GM23338 (cell line): Measurements from ENCODE around the gene ZNF860. TPM values are rescaled to one million over a fixed set of nuclear protein-coding genes. Genes with fewer than 3 reads are reported as not detected.

Source experiments
- ATAC-seq: fragments of 200-7000 bp; cut with Tn5 transposase; 3 replicates; pipeline ENCODE4 v1.9.1; 2020
- DNase-seq: peaks from one replicate; pipeline ENCODE4 v3.0.0-alpha.2; 2015; ENCODE audit warnings: low spot score
- H2AFZ ChIP-seq: fragments of 200-600 bp; sonication (generic); 2 replicates; pipeline ENCODE4 v1.8.0; 2016; ENCODE audit warnings: antibody characterized with exemption, mild to moderate bottlenecking, moderate library complexity
- H3F3A ChIP-seq: fragments of 200-600 bp; sonication (generic); replicated peaks from 2 replicates; pipeline ENCODE4 v1.8.0; 2017; ENCODE audit warnings: antibody characterized with exemption, mixed run types, low read depth
- H3K27ac ChIP-seq: fragments of 200-600 bp; sonication (generic); 2 replicates; pipeline ENCODE4 v1.6.1; 2016; ENCODE audit warnings: low read depth
- H3K27me3 ChIP-seq: fragments of 200-600 bp; sonication (generic); 2 replicates; pipeline ENCODE4 v1.8.0; 2016; ENCODE audit warnings: mild to moderate bottlenecking, mixed run types, moderate library complexity; ENCODE audit not compliant: insufficient read depth
- H3K36me3 ChIP-seq: fragments of 200-600 bp; sonication (generic); 2 replicates; pipeline ENCODE4 v1.8.0; 2016; ENCODE audit warnings: mild to moderate bottlenecking; ENCODE audit not compliant: insufficient read depth
- H3K4me1 ChIP-seq: fragments of 200-600 bp; sonication (generic); 2 replicates; pipeline ENCODE4 v1.8.0; 2016; ENCODE audit warnings: mild to moderate bottlenecking, moderate library complexity; ENCODE audit not compliant: insufficient read depth
- H3K4me2 ChIP-seq: fragments of 200-600 bp; sonication (generic); 2 replicates; pipeline ENCODE4 v1.7.1; 2017; ENCODE audit warnings: mixed run types
- H3K4me3 ChIP-seq: fragments of 200-600 bp; sonication (generic); 2 replicates; pipeline ENCODE4 v1.6.1; 2016; ENCODE audit warnings: mixed run types
- H3K79me2 ChIP-seq: fragments of 200-600 bp; sonication (generic); replicated peaks from 2 replicates; pipeline ENCODE4 v1.8.0; 2017; ENCODE audit warnings: mild to moderate bottlenecking; ENCODE audit not compliant: insufficient read depth
- H3K9me2 ChIP-seq: fragments of 200-600 bp; sonication (generic); 2 replicates; pipeline ENCODE4 v1.8.0; 2017; ENCODE audit not compliant: insufficient read depth
- H4K20me1 ChIP-seq: fragments of 200-600 bp; sonication (generic); replicated peaks from 2 replicates; pipeline ENCODE4 v1.8.0; 2017; ENCODE audit warnings: mild to moderate bottlenecking; ENCODE audit not compliant: insufficient read depth
- H3K27ac Mint-ChIP-seq: 2 replicates; pipeline ENCODE4 v1.8.0; 2020; ENCODE audit warnings: inconsistent platforms, mild to moderate bottlenecking, moderate library complexity, mixed read lengths
- H3K27me3 Mint-ChIP-seq: 3 replicates; pipeline ENCODE4 v1.8.0; 2022; ENCODE audit warnings: low read depth, mild to moderate bottlenecking, moderate library complexity, mixed read lengths, inconsistent platforms; ENCODE audit not compliant: insufficient read depth, poor library complexity
- H3K36me3 Mint-ChIP-seq: 3 replicates; pipeline ENCODE4 v1.8.0; 2021; ENCODE audit warnings: low read depth, mild to moderate bottlenecking, inconsistent platforms, moderate library complexity, mixed read lengths
- H3K4me1 Mint-ChIP-seq: 3 replicates; pipeline ENCODE4 v1.8.0; 2020; ENCODE audit warnings: mild to moderate bottlenecking, inconsistent platforms, mixed read lengths
- H3K4me3 Mint-ChIP-seq: 3 replicates; pipeline ENCODE4 v1.8.0; 2021; ENCODE audit warnings: moderate library complexity, mild to moderate bottlenecking, inconsistent platforms, mixed read lengths
- H3K9me3 Mint-ChIP-seq: 3 replicates; pipeline ENCODE4 v1.8.0; 2020; ENCODE audit warnings: moderate library complexity, mild to moderate bottlenecking, inconsistent platforms, mixed read lengths
- CTCF ChIP-seq, 2 experiments: fragments of 200-600 bp in 1 of 2; sonication (generic) in 1 of 2; conservative IDR thresholded peaks; 2 replicates each; pipeline versions ENCODE4 v1.5.1 to v1.6.1; 2016 to 2017; ENCODE audit warnings: antibody characterized with exemption in 2 of 2, low read depth in 2 of 2, mild to moderate bottlenecking in 2 of 2, moderate library complexity in 1 of 2
- JUNB ChIP-seq: IDR thresholded peaks from one replicate; pipeline ENCODE4 v1.6.1; 2016; ENCODE audit warnings: antibody characterized with exemption; ENCODE audit not compliant: unreplicated experiment
- POLR2AphosphoS5 ChIP-seq: IDR thresholded peaks from 2 replicates; pipeline ENCODE4 v1.6.1; 2016; ENCODE audit warnings: antibody characterized with exemption, low read depth
- STAT1 ChIP-seq: IDR thresholded peaks from one replicate; pipeline ENCODE4 v1.6.1; 2016; ENCODE audit warnings: antibody characterized with exemption; ENCODE audit not compliant: unreplicated experiment
- ZNF114 ChIP-seq: fragments of 250-450 bp; sonication (Bioruptor Pico); IDR thresholded peaks from 2 replicates; pipeline ENCODE4 v1.5.0; 2020; ENCODE audit warnings: mild to moderate bottlenecking, moderate library complexity
- ZNF331 ChIP-seq: fragments of 250-450 bp; sonication (Bioruptor Pico); IDR thresholded peaks from 2 replicates; pipeline ENCODE4 v1.5.0; 2020; ENCODE audit warnings: low read depth, mild to moderate bottlenecking, moderate library complexity
- polyA plus RNA-seq: library from polyadenylated mRNA; unstranded; fragments of >200 nt; fragmentation: Nextera tagmentation; extraction: Ambion mirVana; gene quantifications from 2 replicates; pipeline ENCODE4 v1.2.1, GENCODE V29; 2016
- total RNA-seq: library from RNA; depleted of rRNA; stranded (reverse); fragments of >200 nt; shearing (Covaris generic); gene quantifications from 2 replicates; pipeline ENCODE4 v1.2.3, GENCODE V29; 2014
- TF ChIP-seq, protein P1 (sequence below): fragments of 250-450 bp; sonication (Bioruptor Pico); IDR thresholded peaks from 2 replicates; pipeline ENCODE4 v1.5.0; 2020; ENCODE audit warnings: mild to moderate bottlenecking, moderate library complexity

ZNF860 gene
- total and polyA plus RNA-seq, 2 experiments from 2014 or later, result 5.2 to 12.4 TPM

DNA sequence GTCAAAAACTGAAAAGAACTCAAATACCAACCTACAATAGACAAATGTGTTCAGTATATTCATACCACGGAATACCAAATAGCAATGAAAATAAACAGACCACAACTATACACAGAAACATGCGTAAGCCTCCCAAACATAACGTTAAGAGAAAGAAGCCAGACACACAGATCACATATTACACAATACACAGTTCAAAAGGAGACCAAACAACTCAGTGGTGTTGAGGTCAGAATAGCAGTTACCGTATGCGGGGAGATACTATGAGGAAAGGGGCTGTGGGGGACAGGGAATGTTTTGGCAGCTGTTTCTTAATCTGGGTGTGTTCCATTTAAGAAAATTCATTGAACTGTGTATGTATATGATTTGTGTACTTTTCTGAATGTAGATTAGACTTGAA lies 7.1 kb upstream of the ZNF860 start:
- H3K27ac Mint-ChIP-seq, result no peak overlapping the region
- H3K4me3 Mint-ChIP-seq, result no peak overlapping the region
- Histone ChIP-seq H3K79me2 (peaks cover 100% of the 10 kb centered on the region), H3K36me3 (0 out of 2 replicates have a peak, but pooled peaks cover 5% of the 10 kb centered on the region), H3K4me3 (no peak overlapping the region), H3K9me2 (no peaks in the 10 kb centered on the region), H3K27me3 (no peaks in the 10 kb centered on the region), H2AFZ (no peak overlapping the region), H3F3A (0 out of 2 replicates have a peak, but pooled peaks cover 2% of the 10 kb centered on the region), H3K4me2 (0 out of 2 replicates have a peak overlapping the region, but pooled peaks have one; percentile 48), H4K20me1 (peaks cover 13% of the 10 kb centered on the region; the same call in 1 of the 2 replicates), H3K27ac (no peak overlapping the region), H3K4me1 (peaks cover 72% of the 10 kb centered on the region)
- ATAC-seq (no peak), DNase-seq (no peak)
- TF ChIP-seq, protein P1, sequence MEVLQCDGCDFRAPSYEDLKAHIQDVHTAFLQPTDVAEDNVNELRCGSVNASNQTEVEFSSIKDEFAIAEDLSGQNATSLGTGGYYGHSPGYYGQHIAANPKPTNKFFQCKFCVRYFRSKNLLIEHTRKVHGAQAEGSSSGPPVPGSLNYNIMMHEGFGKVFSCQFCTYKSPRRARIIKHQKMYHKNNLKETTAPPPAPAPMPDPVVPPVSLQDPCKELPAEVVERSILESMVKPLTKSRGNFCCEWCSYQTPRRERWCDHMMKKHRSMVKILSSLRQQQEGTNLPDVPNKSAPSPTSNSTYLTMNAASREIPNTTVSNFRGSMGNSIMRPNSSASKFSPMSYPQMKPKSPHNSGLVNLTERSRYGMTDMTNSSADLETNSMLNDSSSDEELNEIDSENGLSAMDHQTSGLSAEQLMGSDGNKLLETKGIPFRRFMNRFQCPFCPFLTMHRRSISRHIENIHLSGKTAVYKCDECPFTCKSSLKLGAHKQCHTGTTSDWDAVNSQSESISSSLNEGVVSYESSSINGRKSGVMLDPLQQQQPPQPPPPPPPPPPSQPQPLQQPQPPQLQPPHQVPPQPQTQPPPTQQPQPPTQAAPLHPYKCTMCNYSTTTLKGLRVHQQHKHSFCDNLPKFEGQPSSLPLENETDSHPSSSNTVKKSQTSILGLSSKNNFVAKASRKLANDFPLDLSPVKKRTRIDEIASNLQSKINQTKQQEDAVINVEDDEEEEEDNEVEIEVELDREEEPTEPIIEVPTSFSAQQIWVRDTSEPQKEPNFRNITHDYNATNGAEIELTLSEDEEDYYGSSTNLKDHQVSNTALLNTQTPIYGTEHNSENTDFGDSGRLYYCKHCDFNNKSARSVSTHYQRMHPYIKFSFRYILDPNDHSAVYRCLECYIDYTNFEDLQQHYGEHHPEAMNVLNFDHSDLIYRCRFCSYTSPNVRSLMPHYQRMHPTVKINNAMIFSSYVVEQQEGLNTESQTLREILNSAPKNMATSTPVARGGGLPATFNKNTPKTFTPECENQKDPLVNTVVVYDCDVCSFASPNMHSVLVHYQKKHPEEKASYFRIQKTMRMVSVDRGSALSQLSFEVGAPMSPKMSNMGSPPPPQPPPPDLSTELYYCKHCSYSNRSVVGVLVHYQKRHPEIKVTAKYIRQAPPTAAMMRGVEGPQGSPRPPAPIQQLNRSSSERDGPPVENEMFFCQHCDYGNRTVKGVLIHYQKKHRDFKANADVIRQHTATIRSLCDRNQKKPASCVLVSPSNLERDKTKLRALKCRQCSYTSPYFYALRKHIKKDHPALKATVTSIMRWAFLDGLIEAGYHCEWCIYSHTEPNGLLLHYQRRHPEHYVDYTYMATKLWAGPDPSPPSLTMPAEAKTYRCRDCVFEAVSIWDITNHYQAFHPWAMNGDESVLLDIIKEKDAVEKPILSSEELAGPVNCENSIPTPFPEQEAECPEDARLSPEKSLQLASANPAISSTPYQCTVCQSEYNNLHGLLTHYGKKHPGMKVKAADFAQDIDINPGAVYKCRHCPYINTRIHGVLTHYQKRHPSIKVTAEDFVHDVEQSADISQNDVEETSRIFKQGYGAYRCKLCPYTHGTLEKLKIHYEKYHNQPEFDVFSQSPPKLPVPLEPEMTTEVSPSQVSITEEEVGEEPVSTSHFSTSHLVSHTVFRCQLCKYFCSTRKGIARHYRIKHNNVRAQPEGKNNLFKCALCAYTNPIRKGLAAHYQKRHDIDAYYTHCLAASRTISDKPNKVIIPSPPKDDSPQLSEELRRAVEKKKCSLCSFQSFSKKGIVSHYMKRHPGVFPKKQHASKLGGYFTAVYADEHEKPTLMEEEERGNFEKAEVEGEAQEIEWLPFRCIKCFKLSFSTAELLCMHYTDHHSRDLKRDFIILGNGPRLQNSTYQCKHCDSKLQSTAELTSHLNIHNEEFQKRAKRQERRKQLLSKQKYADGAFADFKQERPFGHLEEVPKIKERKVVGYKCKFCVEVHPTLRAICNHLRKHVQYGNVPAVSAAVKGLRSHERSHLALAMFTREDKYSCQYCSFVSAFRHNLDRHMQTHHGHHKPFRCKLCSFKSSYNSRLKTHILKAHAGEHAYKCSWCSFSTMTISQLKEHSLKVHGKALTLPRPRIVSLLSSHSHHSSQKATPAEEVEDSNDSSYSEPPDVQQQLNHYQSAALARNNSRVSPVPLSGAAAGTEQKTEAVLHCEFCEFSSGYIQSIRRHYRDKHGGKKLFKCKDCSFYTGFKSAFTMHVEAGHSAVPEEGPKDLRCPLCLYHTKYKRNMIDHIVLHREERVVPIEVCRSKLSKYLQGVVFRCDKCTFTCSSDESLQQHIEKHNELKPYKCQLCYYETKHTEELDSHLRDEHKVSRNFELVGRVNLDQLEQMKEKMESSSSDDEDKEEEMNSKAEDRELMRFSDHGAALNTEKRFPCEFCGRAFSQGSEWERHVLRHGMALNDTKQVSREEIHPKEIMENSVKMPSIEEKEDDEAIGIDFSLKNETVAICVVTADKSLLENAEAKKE (CRISPR knock-in tag), result no peak
- no peak for TF ChIP-seq ZNF114 (CRISPR knock-in tag)
- TF ChIP-seq CTCF (conservative IDR thresholded peaks at IDR 0.05; ENCODE audit: low read depth in 2 of 2), result no peak
- no peak for TF ChIP-seq POLR2AphosphoS5
- TF ChIP-seq STAT1, result no peak
- TF ChIP-seq ZNF331 (CRISPR knock-in tag), result no peak
- no peak for TF ChIP-seq JUNB
- peaks cover 5% of the 10 kb centered on the region for H3K27me3 Mint-ChIP-seq
- no peaks in the 10 kb centered on the region for H3K9me3 Mint-ChIP-seq
- peaks cover 68% of the 10 kb centered on the region for H3K4me1 Mint-ChIP-seq
- H3K36me3 Mint-ChIP-seq, result peaks cover 28% of the 10 kb centered on the region
